OCI-LY3 (cell line): Measurements from ENCODE around the gene FHOD3.

ENCODE experiments used
- CTCF ChIP-seq: fragments of 200-600, 300-600 bp; sonication (generic); IDR thresholded peaks from 2 replicates; pipeline ENCODE4 v1.5.1; 2014; ENCODE audit warnings: antibody characterized with exemption, low read length, low read depth
- EZH2phosphoT487 ChIP-seq: fragments of 200-600 bp; shearing (Covaris generic); IDR thresholded peaks from 2 replicates; pipeline ENCODE4 v1.6.1; 2018; ENCODE audit warnings: antibody characterized with exemption, mixed run types, low read depth

- TF ChIP-seq CTCF, result no peak
- TF ChIP-seq EZH2phosphoT487, result no peak
Observed at GRCh38 chr18:36399055-36399454, 101.5 kb downstream of the FHOD3 start.
